Keratinocyte (primary cell): ENCODE results near the gene ABITRAM.

Experiments
- CTCF ChIP-seq, 3 experiments: IDR thresholded peaks in 1 of 3; conservative IDR thresholded peaks in 1 of 3; optimal IDR thresholded peaks in 1 of 3; 2 replicates in 2 of 3; 3 replicates in 1 of 3; pipeline versions ENCODE3 to v1.5.1; 2011; ENCODE audit warnings: low read length in 3 of 3, mild to moderate bottlenecking in 3 of 3, moderate library complexity in 2 of 3, control low read depth in 1 of 3, inconsistent platforms in 1 of 3; ENCODE audit not compliant: insufficient read depth in 2 of 3; ENCODE audit errors: extremely low read depth in 1 of 3
- EZH2 ChIP-seq: IDR thresholded peaks from one replicate; pipeline ENCODE4 v1.6.1; 2012; ENCODE audit warnings: inconsistent platforms, mild to moderate bottlenecking, low read length, moderate library complexity

- TF ChIP-seq CTCF (optimal IDR thresholded peaks at IDR 0.05 in 1 of 3, IDR thresholded peaks at IDR 0.05 in 1 of 3, conservative IDR thresholded peaks at IDR 0.05 in 1 of 3; ENCODE audit: extremely low read depth in 1 of 3, insufficient read depth in 2 of 3, low read length in 3 of 3) (no peak), EZH2 (no peak)
These were observed 38.0 kb downstream of the ABITRAM start for GRCh38 chr9:108972186-108972585.
